GM12878 (cell line): Measurements from ENCODE around the gene ARRDC4. TPM values are rescaled to one million over a fixed set of nuclear protein-coding genes. Genes with fewer than 3 reads are reported as not detected.

ENCODE experiments used
- ATAC-seq: fragments of 200-7000 bp; cut with Tn5 transposase; 3 replicates; pipeline ENCODE4 v1.9.1; 2020; ENCODE audit warnings: mild to moderate bottlenecking, moderate library complexity
- BruUV-seq: library from RNA; stranded (reverse); fragments of 400-500 nt; replicated peaks from 2 replicates; lab custom pipeline; 2021; lab: Mats Ljungman, UMichigan
- CTCF ChIA-PET: fragments of 300-600 bp; sonication (Branson Sonifier 250); formaldehyde crosslinking; extraction: SDS; loops from one replicate; lab custom pipeline; 2021; ENCODE audit warnings: inconsistent platforms; lab: Yijun Ruan, JAX
- POLR2A ChIA-PET: fragments of 350-600 bp; formaldehyde crosslinking; extraction: SDS; loops from one replicate; lab custom pipeline; 2021; ENCODE audit warnings: inconsistent platforms; lab: Charles Lee
- RAD21 ChIA-PET: fragments of 300-600 bp; sonication (Branson Sonifier 250); formaldehyde crosslinking; loops from one replicate; lab custom pipeline; 2023; ENCODE audit warnings: antibody characterized with exemption; ENCODE audit not compliant: unreplicated experiment; lab: Charles Lee
- SMC1A ChIA-PET: fragments of 300-600 bp; sonication (Branson Sonifier 250); formaldehyde crosslinking; loops from one replicate; lab custom pipeline; 2023; ENCODE audit not compliant: unreplicated experiment, uncharacterized antibody; lab: Charles Lee
- DNase-seq: peaks from one replicate; pipeline ENCODE4 v3.0.0-alpha.2; 2011; ENCODE audit warnings: low read depth, low spot score
- FAIRE-seq: peaks from 3 replicates; lab custom pipeline; 2011; peaks lifted over from hg19 to GRCh38; lab: Jason Lieb, UNC
- H2AFZ ChIP-seq: 2 replicates; pipeline ENCODE4 v1.6.0; 2011; ENCODE audit warnings: low read depth, low read length, control low read depth; ENCODE audit not compliant: control insufficient read depth
- H3K27ac ChIP-seq: 2 replicates; pipeline ENCODE4 v1.5.1; 2011; ENCODE audit warnings: control low read depth; ENCODE audit not compliant: control insufficient read depth, insufficient read depth
- H3K27me3 ChIP-seq, 2 experiments: replicated peaks in 1 of 2; 2 replicates each; pipeline versions ENCODE4 v1.6.0 to v1.6.1; 2011; ENCODE audit warnings: low read length in 1 of 2; ENCODE audit not compliant: control insufficient read depth in 2 of 2, insufficient read depth in 2 of 2
- H3K36me3 ChIP-seq, 2 experiments: 2 replicates each; pipeline ENCODE4 v1.5.1; 2011; ENCODE audit warnings: low read length in 1 of 2; ENCODE audit not compliant: control insufficient read depth in 2 of 2, insufficient read depth in 2 of 2
- H3K4me1 ChIP-seq: 2 replicates; pipeline ENCODE4 v1.6.1; 2011; ENCODE audit warnings: mild to moderate bottlenecking, low read length, moderate library complexity, mixed read lengths; ENCODE audit not compliant: control insufficient read depth, insufficient read depth
- H3K4me2 ChIP-seq: 2 replicates; pipeline ENCODE4 v1.6.0; 2011; ENCODE audit warnings: control low read depth; ENCODE audit not compliant: control insufficient read depth, insufficient read depth
- H3K4me3 ChIP-seq: fragments of 200-600 bp; sonication (generic); 2 replicates; pipeline ENCODE4 v1.5.1; 2016
- H3K79me2 ChIP-seq: 2 replicates; pipeline ENCODE4 v1.6.0; 2011; ENCODE audit warnings: low read length; ENCODE audit not compliant: control insufficient read depth, insufficient read depth
- H3K9ac ChIP-seq: 2 replicates; pipeline ENCODE4 v1.8.0; 2011; ENCODE audit warnings: low read length, control low read depth, mixed read lengths; ENCODE audit not compliant: control insufficient read depth, insufficient read depth
- H3K9me3 ChIP-seq: replicated peaks from 3 replicates; pipeline ENCODE4 v1.5.1; 2011; ENCODE audit warnings: mild to moderate bottlenecking, low read length; ENCODE audit not compliant: control insufficient read depth, insufficient read depth
- H4K20me1 ChIP-seq: 2 replicates; pipeline ENCODE4 v1.6.0; 2011; ENCODE audit not compliant: control insufficient read depth, insufficient read depth
- DPF2 ChIP-seq: fragments of 450-650 bp; IDR thresholded peaks from 2 replicates; pipeline ENCODE4 v1.6.1; 2017; ENCODE audit warnings: mild to moderate bottlenecking
- EGR1 ChIP-seq, 2 experiments: IDR thresholded peaks; 1 replicate in 1 of 2; 2 replicates in 1 of 2; pipeline ENCODE4 v1.6.1; 2011 to 2012; ENCODE audit warnings: low read depth in 2 of 2, low read length in 2 of 2, borderline replicate concordance in 1 of 2, mild to moderate bottlenecking in 1 of 2, moderate library complexity in 1 of 2
- EP300 ChIP-seq, 2 experiments: fragments of 150-350 bp in 1 of 2; IDR thresholded peaks; 2 replicates each; pipeline ENCODE4 v1.6.1; 2011 to 2012; ENCODE audit warnings: low read depth in 2 of 2, low read length in 2 of 2, borderline replicate concordance in 1 of 2, improper control_type of control experiment in 1 of 2, inconsistent platforms in 1 of 2; ENCODE audit not compliant: control insufficient read depth in 1 of 2
- FOS ChIP-seq: IDR thresholded peaks from 3 replicates; pipeline ENCODE4 v1.6.1; 2011; ENCODE audit warnings: borderline replicate concordance; ENCODE audit not compliant: insufficient read length; ENCODE audit errors: extremely low read depth
- HDAC6 ChIP-seq: fragments of 200-600 bp; sonication (generic); IDR thresholded peaks from one replicate; pipeline ENCODE4 v1.8.0; 2017; ENCODE audit warnings: antibody characterized with exemption; ENCODE audit not compliant: unreplicated experiment
- HSF1 ChIP-seq: fragments of 150-350 bp; IDR thresholded peaks from 2 replicates; pipeline ENCODE4 v1.6.1; 2014; ENCODE audit warnings: mild to moderate bottlenecking, low read depth, low read length
- JUNB ChIP-seq: IDR thresholded peaks from 2 replicates; pipeline ENCODE4 v1.6.1; 2016; ENCODE audit warnings: antibody characterized with exemption, mild to moderate bottlenecking
- JUND ChIP-seq: IDR thresholded peaks from 2 replicates; pipeline ENCODE4 v1.6.1; 2012; ENCODE audit warnings: low read depth, mild to moderate bottlenecking, low read length, improper control_type of control experiment, moderate library complexity
- KAT2A ChIP-seq: conservative IDR thresholded peaks from 2 replicates; pipeline ENCODE4 v1.6.1; 2011; ENCODE audit warnings: low read depth, low read length; ENCODE audit not compliant: control insufficient read depth
- NR2C1 ChIP-seq: fragments of 450-650 bp; IDR thresholded peaks from 2 replicates; pipeline ENCODE4 v1.6.1; 2017; ENCODE audit warnings: antibody characterized with exemption, mild to moderate bottlenecking, moderate library complexity
- NRF1 ChIP-seq: conservative IDR thresholded peaks from 2 replicates; pipeline ENCODE4 v1.6.1; 2011; ENCODE audit warnings: mild to moderate bottlenecking, low read depth, low read length, improper control_type of control experiment
- POLR2AphosphoS2 ChIP-seq: IDR thresholded peaks from 2 replicates; pipeline ENCODE4 v1.6.1; 2011; ENCODE audit warnings: low read depth, mild to moderate bottlenecking, low read length, improper control_type of control experiment, moderate library complexity
- RAD21 ChIP-seq: IDR thresholded peaks from 2 replicates; pipeline ENCODE4 v1.6.1; 2011; ENCODE audit warnings: mild to moderate bottlenecking, low read depth, low read length, moderate library complexity; ENCODE audit not compliant: insufficient read depth
- RCOR1 ChIP-seq: conservative IDR thresholded peaks from 2 replicates; pipeline ENCODE4 v1.6.1; 2012; ENCODE audit warnings: low read depth, low read length, improper control_type of control experiment
- TCF12 ChIP-seq: IDR thresholded peaks from 2 replicates; pipeline ENCODE4 v1.6.1; 2011; ENCODE audit warnings: low read depth, mild to moderate bottlenecking, low read length
- ZNF622 ChIP-seq: fragments of 450-650 bp; IDR thresholded peaks from 2 replicates; pipeline ENCODE4 v1.6.1; 2017; ENCODE audit warnings: mild to moderate bottlenecking, inconsistent platforms
- WGBS: methylation state at CpG from one replicate; pipeline ENCODE4 v1.1.6; 2016; ENCODE audit warnings: low lambda C conversion rate; ENCODE audit not compliant: insufficient replicate concordance, insufficient coverage; ENCODE audit errors: missing lambda C conversion rate; 5-methylcytosine and 5-hydroxymethylcytosine counted together
- in situ Hi-C: fragments of 300-500 bp; cut with MboI; formaldehyde crosslinking; loops from 9 replicates; pipeline ENCODE4 v1.14.3; 2018; ENCODE audit warnings: mixed read lengths
- intact Hi-C: fragments of 100-400 bp; cut with micrococcal nuclease; formaldehyde crosslinking; loops from one replicate; pipeline ENCODE4 v1.14.2; 2022; ENCODE audit not compliant: unreplicated experiment
- polyA plus RNA-seq, 11 experiments: library from polyadenylated mRNA; depleted of rRNA in 4 of 11; unstranded in 6 of 11; stranded (reverse) in 5 of 11; fragments of >200 nt; fragmentation: Nextera tagmentation in 4 of 11; fragmentation: Illumina TruSeq in 1 of 11; extraction: Ambion mirVana in 4 of 11; extraction: Trizol in 1 of 11; gene quantifications; 1 replicate in 1 of 11; 2 replicates in 10 of 11; pipeline versions ENCODE4 v1.2.1 to v1.2.3, GENCODE V29; 2011 to 2016; ENCODE audit warnings: inconsistent platforms in 2 of 11, missing spikeins in 2 of 11, low read depth in 1 of 11
- total RNA-seq, 4 experiments: library from RNA; depleted of rRNA in 3 of 4; stranded (reverse); fragments of >200 nt in 3 of 4; fragmentation: Illumina TruSeq in 1 of 4; extraction: Trizol in 1 of 4; gene quantifications; 2 replicates each; pipeline versions ENCODE4 v1.2.1 to v1.2.3, GENCODE V29; 2013 to 2021
- TF ChIP-seq, protein P1 (sequence below): fragments of 450-650 bp; IDR thresholded peaks from 2 replicates; pipeline ENCODE4 v1.6.1; 2017; ENCODE audit warnings: mild to moderate bottlenecking, moderate library complexity
- TF ChIP-seq, protein P2 (sequence below): IDR thresholded peaks from 2 replicates; pipeline ENCODE4 v1.6.1; 2011; ENCODE audit warnings: mild to moderate bottlenecking, low read depth, low read length, moderate library complexity; ENCODE audit not compliant: insufficient replicate concordance

The ARRDC4 gene
- total and polyA plus RNA-seq, 10 of the 15 experiments (the other 5 are each of a cell fraction or from before 2014, with no cell fraction given) = 0.03 to 0.54 (median 0.07) TPM

DNA sequence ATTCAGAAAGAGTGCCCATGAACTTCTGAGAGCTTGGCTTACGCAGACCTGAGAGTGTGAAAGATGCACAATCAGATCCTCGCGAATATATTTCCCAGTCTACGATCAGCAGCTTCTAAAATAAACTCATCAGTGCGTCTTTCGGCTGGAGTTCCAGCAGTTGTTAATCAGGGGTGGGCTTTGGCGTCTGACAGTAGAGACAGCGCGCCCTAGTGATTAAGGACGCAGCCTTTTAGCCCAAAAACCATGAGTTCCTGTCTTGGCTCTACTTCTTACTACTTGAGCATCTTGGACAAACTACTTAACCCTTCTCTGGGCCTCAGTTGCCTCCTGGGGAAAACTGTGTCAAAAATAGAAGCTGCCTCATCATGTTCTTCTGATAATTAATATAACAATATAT, 15.8 kb upstream of the ARRDC4 start:
- no peaks in the 10 kb centered on the region for H3K27me3 ChIP-seq
- no TSS peak for BruUV-seq
- FAIRE-seq (no peak), DNase-seq (no peak), ATAC-seq (no peak)
- RAD21 ChIA-PET = no interaction called here
- no peaks in the 10 kb centered on the region for H3K36me3 ChIP-seq
- H3K4me3 ChIP-seq = no peak overlapping the region
- POLR2A ChIA-PET = interaction anchor here (0.6 kb wide), 1 partner anchor 491 kb away, joined by 3 read pairs; no protein-coding TSS in a partner anchor
- intact Hi-C loops (no loop called here), in situ Hi-C loops (no loop called here)
- no peak overlapping the region for H2AFZ ChIP-seq
- H3K79me2 ChIP-seq = no peaks in the 10 kb centered on the region
- no peaks in the 10 kb centered on the region for H4K20me1 ChIP-seq
- H3K9me3 ChIP-seq = no peaks in the 10 kb centered on the region
- no peak for TF ChIP-seq HSF1
- TF ChIP-seq ZNF622 = no peak
- TF ChIP-seq NR2C1 = no peak
- TF ChIP-seq DPF2 = no peak
- no peak for TF ChIP-seq EP300 (IDR thresholded peaks at IDR 0.05; ENCODE audit: borderline replicate concordance in 1 of 2, control insufficient read depth in 1 of 2, low read depth in 2 of 2, low read length in 2 of 2)
- no peak for TF ChIP-seq JUND
- TF ChIP-seq FOS = no peak
- no peak for TF ChIP-seq RCOR1
- TF ChIP-seq RAD21 = no peak
- TF ChIP-seq NRF1 = no peak
- TF ChIP-seq POLR2AphosphoS2 = no peak
- TF ChIP-seq JUNB = no peak
- TF ChIP-seq HDAC6 = no peak
- no peak for TF ChIP-seq KAT2A
- no peak for TF ChIP-seq EGR1 (IDR thresholded peaks at IDR 0.05; ENCODE audit: borderline replicate concordance in 1 of 2, low read depth in 2 of 2, low read length in 2 of 2)
- TF ChIP-seq, protein P1, sequence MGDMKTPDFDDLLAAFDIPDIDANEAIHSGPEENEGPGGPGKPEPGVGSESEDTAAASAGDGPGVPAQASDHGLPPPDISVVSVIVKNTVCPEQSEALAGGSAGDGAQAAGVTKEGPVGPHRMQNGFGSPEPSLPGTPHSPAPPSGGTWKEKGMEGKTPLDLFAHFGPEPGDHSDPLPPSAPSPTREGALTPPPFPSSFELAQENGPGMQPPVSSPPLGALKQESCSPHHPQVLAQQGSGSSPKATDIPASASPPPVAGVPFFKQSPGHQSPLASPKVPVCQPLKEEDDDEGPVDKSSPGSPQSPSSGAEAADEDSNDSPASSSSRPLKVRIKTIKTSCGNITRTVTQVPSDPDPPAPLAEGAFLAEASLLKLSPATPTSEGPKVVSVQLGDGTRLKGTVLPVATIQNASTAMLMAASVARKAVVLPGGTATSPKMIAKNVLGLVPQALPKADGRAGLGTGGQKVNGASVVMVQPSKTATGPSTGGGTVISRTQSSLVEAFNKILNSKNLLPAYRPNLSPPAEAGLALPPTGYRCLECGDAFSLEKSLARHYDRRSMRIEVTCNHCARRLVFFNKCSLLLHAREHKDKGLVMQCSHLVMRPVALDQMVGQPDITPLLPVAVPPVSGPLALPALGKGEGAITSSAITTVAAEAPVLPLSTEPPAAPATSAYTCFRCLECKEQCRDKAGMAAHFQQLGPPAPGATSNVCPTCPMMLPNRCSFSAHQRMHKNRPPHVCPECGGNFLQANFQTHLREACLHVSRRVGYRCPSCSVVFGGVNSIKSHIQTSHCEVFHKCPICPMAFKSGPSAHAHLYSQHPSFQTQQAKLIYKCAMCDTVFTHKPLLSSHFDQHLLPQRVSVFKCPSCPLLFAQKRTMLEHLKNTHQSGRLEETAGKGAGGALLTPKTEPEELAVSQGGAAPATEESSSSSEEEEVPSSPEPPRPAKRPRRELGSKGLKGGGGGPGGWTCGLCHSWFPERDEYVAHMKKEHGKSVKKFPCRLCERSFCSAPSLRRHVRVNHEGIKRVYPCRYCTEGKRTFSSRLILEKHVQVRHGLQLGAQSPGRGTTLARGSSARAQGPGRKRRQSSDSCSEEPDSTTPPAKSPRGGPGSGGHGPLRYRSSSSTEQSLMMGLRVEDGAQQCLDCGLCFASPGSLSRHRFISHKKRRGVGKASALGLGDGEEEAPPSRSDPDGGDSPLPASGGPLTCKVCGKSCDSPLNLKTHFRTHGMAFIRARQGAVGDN = no peak
- no peak for TF ChIP-seq TCF12
- TF ChIP-seq, protein P2, sequence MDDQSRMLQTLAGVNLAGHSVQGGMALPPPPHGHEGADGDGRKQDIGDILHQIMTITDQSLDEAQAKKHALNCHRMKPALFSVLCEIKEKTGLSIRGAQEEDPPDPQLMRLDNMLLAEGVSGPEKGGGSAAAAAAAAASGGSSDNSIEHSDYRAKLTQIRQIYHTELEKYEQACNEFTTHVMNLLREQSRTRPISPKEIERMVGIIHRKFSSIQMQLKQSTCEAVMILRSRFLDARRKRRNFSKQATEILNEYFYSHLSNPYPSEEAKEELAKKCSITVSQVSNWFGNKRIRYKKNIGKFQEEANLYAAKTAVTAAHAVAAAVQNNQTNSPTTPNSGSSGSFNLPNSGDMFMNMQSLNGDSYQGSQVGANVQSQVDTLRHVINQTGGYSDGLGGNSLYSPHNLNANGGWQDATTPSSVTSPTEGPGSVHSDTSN = no peak
- CTCF ChIA-PET = no interaction called here
- no peaks in the 10 kb centered on the region for H3K4me1 ChIP-seq
- SMC1A ChIA-PET = no interaction called here
- WGBS = 34% methylated on average over 10 of the region's 10 CpGs
- no peak overlapping the region for H3K9ac ChIP-seq
- no peak overlapping the region for H3K4me2 ChIP-seq
- no peak overlapping the region for H3K27ac ChIP-seq
